IPS DF 4.7 (cell line): ENCODE data around the gene MSRB1.
"Not testable (repeated sequence)": the region's sequence is repeated elsewhere in the genome, so short reads cannot be mapped to it uniquely, and the experiment has no call there.

Experiments
- DNase-seq: peaks from one replicate; pipeline ENCODE4 v3.0.0-alpha.2; 2013; ENCODE audit warnings: low spot score; ENCODE audit errors: extremely low read depth

The MSRB1 gene

DNA sequence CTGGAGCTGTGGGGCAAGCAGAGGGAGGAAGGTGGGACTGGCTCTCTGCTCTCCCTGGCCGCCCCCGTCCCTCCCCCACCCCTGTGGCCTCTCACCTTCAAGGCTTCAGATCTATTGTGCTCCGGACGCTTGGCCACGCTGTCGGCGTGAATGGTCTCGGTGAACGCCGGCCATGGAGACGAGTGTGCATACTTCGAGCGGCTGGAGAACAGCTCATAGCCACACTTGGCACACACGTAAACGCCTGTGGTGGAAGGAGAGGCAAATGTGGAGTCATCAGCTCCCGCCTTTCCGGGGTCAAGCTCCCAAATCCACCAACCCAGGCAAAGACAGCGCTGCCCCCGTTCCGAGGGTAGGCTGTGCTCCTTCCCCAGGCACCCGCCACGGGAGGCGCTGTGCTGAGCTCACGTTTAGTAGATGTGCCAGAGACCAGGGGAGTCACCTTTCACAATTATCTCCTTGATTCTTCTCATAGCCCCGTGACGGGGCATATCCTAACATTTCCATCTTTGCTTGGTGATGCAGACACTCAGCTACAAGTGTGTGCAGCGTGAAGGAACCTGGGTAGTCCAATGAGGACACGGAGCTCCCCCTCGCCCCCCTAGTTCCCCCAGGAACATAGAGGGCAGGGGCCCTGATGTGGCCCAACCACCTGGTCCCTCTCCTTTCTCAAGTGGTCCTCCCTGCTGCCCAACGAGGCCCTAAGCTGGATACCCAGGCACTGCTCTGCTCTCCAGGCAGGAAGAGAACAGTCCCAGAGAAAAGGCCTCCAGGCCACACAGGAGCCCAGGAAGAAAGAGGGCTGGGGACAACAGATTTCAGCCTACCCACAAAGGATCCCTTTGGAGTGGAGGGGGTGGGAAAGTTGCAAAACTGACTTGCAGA is 1.6 kb downstream of the MSRB1 start:
- DNase-seq = no peak

DNA sequence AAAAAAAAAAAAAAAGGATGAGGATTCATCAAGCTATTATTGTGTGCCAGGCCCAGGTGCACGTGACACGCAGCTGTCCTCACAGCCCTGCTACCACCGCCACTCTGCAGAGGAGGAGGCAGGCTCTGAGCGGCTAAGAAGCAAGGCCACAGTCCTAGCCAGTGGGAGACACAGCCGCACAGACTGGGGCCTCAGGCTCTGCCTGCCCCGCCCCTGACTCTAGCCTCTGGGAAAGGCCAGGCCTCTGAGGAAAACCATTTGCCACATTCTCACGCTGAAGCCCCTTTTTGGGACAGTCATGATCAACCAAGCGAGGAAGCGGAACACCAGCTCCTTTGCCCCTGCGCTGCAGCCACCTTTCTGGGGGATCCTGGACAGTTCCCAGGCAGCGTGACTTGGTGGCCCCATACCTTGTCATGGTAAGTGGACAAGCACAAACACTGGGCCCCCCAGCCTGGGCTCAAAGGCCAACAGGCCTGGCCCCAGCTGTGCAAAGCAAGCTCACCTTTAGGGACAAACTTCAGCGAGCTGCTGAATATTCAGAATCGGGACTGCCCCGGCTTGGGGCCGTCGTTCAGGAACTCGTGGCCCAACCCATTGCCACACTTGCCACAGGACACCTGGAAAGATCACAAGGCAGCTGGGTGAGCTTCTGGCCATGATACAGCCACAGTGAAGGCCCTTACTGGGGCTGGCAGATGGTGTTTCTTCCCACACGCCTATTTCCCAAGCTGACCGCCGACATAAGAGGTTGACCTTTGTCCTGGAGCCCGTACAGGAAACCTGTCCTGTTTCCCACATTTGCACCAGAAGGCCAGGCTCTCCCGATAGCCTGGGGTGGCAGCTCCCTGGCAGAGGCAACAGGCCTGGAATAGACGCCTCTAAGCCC is 2.5 kb downstream of the MSRB1 start:
- DNase-seq = no peak

DNA sequence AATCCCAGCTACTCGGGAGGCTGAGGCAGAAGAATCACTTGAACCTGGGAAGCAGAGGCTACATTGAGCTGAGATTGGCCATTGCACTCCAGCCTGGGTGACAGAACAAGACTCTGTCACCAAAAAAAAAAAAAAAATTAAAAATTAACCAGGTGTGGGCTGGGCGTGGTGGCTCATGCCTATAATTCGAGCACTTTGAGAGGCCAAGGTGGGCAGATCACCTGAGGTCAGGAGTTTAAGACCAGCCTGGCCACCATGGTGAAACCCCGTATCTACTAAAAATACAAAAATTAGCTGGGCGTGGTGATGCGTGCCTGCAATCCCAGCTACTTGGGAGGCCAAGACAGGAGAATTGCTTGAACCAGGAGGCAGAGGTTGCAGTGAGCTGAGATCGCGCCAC is 3.2 kb downstream of the MSRB1 start:
- not testable (repeated sequence) for DNase-seq

DNA sequence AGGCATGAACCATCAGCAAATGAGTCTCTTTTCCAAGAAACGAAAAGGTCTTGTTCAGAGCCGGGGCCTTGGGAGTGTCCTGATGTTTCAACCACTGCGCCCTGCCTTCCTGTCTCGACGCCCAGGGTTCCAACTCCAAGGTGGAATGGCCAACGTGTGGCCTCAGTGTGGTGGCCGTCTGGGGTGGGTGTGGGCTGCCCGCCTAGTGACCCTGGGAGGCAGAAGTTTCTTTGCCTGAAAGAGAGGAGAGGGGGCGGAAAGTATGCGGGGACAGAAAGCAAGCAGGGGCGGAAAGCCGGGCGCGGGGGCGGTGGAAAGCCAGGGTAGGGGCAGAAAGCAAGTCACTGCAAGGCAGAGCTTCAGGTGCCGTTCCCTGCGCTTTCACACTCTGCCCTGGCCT is 4.1 kb downstream of the MSRB1 start:
- no peak for DNase-seq

DNA sequence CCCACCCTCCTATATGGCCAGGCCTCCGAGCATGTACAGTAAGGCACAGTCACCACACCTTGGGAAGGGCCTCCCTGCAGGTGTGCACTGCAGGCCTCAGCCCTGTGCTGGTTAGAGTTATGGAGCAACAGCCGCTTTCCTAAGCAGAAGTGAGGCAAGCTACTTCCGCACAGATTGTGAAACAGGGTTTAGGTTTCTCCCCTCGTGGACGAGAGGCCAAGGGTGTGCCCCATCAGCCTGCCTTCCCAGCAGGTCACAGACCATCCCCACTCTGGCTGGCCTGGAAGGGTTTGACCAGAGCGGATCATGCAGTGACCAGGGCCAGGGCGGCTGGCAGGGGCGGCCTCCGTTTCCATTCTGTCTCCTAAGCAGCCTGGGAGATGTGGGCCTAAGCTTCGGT is 4.7 kb downstream of the MSRB1 start:
- no peak for DNase-seq

DNA sequence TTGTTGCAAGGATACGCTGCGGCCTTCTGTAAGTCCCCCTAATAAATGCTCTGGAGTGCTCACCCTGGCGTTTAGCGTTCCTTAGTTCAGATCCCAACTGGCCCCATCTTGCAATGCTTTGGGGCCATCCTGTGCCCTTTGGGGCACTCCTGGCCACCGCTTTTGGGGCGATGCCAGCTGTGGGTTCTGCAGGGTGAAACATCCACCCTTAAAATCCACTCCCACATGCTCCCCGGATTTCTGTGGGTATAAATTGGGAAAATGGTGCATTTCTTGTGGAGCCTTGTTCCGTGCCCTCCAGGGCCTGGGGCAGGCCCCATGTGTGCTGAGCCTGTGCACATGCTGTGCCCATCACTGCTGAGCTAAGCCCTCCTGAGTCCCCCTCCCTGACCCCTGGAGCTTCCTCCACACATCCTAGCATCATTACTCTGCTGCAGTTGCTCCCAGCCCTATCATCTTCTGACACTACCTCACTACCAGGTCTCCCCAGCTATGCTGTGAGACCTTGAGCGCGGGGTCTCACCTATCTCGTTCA is 6.0 kb downstream of the MSRB1 start:
- no peak for DNase-seq

DNA sequence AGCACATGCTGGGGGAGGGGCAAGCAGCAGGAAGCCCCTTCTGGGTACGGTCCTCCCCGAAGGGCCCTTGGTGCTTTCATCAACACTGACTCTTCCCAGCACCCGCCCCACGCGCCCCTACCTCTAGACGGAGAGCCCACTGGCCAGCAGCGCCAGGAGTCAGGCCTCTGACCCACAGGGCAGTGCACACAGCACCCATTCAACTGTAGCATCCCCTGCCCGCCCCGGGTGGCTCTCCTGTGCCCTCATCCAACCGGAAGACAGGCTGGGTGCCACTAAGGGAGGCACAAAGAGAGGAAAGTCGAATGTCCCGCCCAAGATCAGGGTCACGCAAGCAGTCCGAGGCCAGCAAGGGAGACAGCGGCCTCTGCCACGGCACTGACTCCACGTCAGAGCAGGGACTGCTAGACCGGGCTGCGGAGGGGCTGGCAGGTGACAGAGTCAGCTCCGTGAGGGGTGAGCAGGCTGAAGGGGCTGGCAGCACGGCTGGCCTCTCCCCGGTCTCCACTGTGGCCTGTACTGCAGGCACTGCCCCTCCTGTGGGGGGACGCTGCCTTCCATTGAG is 9.8 kb downstream of the MSRB1 start:
- DNase-seq = no peak

DNA sequence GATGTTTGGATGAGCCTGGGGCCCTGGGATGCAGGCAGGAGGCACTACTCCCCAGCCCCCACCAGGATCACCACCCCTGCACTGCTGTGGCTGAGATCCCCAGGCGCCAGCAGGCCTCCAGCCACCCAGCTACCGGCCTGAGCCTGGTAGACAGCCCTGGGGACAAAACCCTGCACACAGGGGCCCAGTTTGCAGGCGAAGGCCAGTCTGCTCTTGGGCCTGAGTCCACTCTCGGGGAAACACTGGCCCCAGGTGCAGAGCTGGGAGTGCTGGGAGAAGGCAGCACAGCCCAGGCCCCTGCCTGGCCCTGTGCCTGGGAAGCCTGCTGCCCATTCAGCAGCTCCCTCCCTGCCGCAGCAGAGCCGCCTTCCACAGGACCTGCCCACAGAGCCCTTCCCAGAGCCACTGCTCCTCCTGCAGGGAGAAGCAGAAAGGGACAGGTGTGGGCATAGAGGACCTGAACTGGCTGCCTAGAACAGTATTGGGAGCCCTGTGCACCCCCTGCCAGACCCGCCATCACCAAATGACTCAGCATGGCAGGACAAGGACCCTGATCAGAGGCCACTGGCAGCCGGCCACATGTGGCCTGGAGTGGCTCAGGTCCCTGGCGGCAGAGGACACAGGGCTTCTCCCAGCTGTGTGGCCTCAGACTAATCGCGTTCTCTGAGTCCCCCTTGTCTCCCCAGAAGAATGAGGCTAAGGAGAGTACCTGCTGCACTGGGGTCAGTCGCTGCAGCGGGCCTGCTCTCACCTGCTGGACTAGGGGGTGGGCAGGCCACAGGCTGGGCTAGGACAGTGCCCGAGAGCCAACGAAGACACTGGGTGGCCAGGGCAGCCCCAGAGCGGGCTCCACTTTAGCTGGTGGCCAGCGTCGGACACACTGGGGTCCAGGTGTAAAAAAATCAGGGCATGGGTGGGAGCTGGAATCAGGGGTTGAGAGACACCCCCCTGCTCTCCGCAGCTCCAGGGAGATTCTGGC is 10.7 kb downstream of the MSRB1 start:
- no peak for DNase-seq

DNA sequence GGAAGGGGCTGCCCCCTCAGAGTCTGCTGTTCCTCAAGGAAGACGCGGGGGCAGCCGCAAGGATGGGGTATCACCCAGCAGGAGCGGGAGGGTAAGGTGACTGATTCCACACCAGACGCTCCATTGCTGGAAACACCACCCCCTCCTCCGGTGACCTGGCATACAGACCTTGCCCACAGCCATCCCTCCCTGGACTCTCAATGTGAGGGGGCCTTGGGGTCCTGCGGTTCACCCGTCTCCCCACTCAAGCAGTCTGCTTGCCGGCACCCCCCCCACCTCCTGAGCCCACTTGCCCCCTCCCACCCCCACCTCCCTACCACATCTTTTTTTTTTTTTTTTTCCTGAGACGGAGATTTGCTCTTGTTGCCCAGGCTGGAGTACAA is 12.7 kb downstream of the MSRB1 start:
- DNase-seq = no peak

DNA sequence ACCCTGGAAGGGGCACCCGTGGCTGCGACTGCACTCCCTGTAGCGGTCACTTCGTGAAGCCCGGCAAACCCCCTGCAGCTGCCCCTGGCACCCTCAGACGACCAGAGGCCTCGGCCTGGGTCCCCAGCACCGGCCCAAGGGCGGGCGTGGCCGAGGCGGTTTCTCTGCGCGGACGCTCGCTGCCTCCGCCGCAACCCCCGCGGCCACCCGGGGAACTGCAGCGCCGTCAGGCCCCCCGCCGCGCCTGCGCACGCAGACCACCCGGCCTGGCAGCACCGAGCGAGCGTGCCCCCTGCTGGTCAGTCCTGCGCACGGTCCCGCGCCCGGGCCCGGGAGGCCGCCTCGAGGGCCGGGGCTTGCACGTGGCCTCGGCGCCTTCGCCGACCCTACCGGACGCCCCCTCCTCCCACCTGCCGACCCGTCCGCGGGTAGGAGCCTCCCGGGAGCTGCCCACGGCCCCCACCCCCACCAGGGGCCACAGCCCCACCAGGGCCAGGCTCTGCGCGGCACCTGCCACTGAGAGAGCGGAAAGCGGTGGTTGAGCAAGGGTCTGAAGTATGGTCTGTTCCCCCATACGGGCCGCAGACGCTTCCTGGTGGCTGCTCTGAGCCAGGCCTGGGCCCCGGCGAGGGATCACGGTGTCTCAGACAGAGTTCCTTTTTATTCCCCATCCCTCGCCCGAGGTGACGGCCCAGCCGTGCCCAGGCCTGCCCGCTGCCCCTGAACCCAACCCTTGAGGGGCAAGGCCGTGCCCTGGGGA is 13.2 kb downstream of the MSRB1 start:
- no peak for DNase-seq

DNA sequence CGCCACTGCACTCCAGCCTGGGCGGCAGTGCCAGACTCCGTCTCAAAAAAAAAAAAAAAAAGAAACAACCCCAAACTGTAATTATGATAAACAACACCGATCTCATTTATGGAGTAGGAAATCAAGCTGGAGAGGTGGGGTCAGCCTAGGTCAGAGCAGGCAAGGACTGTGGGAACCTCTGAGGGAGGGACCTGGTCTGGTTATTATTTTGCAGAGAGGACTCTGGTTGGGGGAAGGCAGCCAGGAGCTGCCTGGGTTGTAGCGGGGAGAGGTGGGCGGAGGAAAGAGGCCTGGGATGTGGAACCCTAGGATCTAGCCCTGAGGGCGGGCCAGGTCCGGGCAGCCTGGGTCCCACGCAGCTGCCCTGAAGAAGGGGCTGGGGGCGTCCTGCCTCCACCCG is 13.9 kb downstream of the MSRB1 start:
- DNase-seq = no peak

DNA sequence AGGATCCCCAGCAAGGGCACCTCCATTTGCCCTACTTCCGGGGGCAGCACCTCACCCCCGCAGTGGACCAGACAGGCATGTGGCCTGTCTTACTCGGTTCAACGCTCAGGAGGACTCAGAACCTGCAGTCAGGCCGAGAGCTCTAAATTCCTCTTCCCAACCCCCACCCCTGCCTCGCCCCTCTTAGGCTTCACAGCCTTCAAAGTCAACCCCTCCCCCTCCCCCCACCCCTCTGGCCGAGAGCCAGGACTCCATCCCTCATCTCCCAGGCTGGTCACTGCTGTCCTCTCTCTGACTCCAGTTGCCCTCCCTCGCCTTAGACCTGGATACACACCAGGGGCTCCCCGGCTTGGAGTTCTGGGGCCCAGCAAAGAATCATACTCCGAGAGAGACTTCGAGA is 16.7 kb downstream of the MSRB1 start:
- no peak for DNase-seq

DNA sequence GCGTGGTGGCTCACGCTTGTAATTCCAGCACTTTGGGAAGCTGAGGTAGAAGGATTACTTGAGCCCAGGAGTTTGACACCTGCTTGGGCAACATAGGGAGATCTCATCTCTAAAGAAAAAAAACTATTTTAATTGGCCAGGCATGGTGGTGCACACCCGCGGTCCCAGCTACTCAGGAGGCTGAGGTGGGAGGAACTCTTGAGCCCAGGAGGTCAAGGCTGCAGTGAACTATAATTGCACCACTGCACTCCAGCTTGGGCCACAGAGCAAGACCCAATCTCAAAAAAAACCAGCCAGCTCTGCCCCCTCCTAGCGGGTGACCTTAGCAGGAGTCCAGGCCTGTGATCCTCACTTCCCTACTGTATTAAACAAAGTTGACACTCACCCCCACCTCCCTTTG is 18.9 kb downstream of the MSRB1 start:
- no peak for DNase-seq

DNA sequence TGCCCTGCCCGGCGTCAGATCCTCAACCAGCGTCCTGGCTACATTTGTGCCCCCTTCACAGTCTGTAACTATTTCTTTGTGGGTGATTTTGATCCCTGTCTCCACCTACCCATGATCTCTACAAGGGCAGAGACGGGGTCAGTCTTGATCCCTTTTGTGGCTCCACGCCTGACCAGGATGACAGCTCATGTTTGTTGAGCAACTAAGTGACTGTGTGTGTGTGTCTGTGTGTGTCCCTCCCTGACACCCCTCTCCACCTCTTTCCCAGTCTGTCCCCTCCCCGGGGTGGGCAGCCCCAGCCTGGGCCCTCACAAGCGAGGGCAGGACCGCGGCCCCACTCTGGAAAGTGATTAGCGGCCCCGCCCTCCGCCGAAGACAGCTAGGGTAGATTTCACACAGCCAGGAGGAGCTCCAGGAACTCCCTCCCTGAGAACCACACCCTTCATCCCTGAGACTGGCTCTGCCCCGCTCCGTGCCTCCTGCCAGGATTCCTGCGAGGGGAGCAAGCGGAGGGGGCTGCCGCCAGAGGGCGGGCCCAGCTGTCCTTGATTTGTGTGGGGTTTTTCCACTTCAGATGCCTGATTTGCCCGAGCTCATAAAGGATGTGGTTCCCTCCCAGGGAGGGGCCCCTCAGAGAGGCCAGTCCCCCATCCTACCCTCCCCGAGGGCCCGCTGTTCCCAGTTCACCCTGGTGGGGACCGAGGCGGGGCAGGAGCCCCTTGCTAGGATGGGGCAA is 19.5 kb downstream of the MSRB1 start:
- no peak for DNase-seq

DNA sequence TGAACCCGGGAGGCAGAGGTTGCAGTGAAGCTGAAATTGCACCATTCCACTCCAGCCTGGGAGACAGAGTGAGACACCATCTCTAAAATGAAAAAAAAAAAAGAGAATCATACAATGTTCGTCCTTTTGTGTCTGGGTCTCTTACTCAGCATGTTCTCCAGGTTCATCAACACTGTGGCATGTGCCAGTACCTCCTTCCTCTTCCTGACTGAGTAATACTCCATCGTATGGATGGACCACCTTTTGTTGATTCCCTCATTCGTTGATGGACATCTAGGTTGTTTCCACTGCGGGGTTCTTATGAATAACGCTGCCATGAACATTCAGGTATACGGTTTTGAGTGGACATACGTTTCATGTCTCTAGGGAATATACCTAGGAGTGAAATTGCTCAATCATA is 20.6 kb downstream of the MSRB1 start:
- DNase-seq = no peak

DNA sequence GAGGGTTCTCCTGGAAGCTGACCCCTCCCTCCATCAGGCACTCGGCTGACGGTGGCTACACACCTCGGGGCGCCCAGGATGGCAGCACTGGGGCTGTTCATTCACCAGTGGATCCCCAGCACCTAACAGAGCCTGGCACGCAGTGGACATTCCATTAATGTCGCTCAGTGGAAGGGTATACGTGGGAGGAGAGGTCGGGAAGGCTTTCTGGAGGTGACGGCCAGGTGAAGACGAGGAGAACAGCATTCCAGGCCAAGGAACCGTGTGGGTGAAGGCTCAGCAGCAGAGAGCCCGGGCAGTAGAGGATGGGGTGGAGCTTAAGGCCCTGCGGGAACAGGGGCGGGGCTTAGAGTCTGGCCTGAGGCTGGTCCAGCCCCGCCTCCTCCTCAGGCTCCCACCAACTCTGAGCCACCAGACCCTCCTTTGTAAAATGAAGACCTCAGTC is 22.2 kb downstream of the MSRB1 start:
- DNase-seq = no peak

DNA sequence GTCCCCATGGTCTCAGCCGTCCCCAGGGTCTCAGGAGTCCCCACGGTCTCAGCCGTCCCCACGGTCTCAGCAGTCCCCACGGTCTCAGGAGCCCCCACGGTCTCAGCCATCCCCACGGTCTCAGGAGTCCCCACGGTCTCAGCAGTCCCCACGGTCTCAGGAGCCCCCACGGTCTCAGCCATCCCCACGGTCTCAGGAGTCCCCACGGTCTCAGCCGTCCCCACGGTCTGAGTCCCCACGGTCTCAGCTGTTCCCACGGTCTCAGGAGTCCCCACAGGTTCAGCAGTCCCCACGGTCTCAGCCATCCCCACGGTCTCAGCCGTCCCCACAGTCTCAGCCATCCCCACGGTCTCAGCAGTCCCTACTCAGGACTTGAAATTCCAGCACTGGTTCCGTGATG is 22.9 kb downstream of the MSRB1 start:
- not testable (repeated sequence) for DNase-seq

DNA sequence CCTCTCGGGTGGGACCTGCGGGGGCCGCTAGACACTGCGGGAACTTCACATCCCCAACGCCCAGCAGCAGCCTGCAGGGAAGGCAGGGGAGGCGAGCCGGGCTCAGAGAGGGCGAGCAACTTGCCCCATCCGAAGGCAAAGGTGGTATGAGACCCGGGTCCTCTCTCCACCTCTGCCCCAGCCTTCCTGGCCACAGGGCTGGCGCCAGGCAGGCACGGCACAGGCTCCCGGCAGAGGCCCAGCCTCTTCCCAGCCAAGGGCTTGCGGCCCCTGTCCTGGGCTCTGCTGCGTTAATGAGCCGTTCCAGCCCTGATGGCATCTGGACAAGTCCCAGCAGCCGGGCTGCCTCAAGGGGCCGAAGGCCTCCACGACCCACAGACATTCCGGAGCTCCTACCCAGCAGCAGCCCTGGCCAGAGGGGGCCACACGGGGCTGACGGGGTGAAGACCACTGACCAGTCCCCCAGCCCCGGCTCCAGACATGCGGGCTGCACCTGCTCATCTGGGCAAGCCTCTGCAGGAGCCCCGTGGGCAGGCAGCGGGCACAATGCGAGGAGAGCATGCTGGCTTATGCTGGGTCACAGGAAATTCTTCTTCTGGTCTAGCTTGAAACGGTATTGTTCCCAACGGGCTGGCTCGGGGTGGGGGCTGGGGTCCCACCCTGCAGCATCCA is 23.5 kb downstream of the MSRB1 start:
- DNase-seq = no peak
